ENCODE results near the gene U2AF2.

DNA sequence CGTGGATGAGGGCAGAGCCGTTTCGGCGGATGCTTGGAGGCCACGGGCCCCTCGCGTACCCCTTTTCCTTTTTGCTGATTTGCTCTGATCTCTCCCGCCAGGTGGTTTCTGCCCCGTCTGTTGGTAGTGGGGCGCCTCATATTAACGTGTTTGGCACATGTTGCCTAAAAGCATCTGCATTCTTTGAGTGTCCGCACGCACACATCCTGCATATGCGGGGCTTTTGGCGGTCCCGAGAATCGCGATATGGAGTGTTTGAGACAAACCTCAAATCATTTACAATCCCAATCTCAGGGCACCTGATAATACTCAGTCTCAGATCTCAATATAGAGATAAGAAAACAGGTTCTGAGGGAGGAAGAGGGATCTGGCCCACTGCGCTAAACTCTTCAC, 809 bp downstream of the U2AF2 start:
- no peak for TF ChIP-seq CTCF (IDR thresholded peaks at IDR 0.05)
- no peak for TF ChIP-seq POLR2AphosphoS5 (IDR thresholded peaks at IDR 0.05)
